ENCODE data around the gene NBPF11.
A peak's percentile ranks its signal among the peaks of the same experiment; 100 is the strongest.
"Not testable (repeated sequence)": the region's sequence is repeated elsewhere in the genome, so short reads cannot be mapped to it uniquely, and the experiment has no call there.

The NBPF11 gene

GRCh38 chr1:148151911-148152656 lies at the start of gene NBPF11:
Gene NBPF11 (minus strand): TSS chr1:148152281. CDS start chr1:148127003, 25,278 bp downstream.
- peak within 1 kb of the TSS; percentile 73 for H3K27ac ChIP-seq
- POLR2A ChIA-PET (ENCODE audit: low non-redundant PET); DNase-seq (ENCODE audit: low spot score): not testable (repeated sequence)
- CTCF ChIA-PET, result interaction anchor here (0.6 kb wide), 1 partner anchor 126 kb away, joined by 4 read pairs; no protein-coding TSS in a partner anchor

- POLR2A ChIA-PET (ENCODE audit: low non-redundant PET); H3K27ac ChIP-seq; CTCF ChIA-PET; DNase-seq (ENCODE audit: low spot score): not testable (repeated sequence)
These were observed 45.3 kb upstream of the NBPF11 start for GRCh38 chr1:148197396-148197795.

- DNase-seq (ENCODE audit: low spot score); CTCF ChIA-PET; POLR2A ChIA-PET (ENCODE audit: low non-redundant PET); H3K27ac ChIP-seq: not testable (repeated sequence)
These were observed 44.9 kb upstream of the NBPF11 start for GRCh38 chr1:148196949-148197348.

- CTCF ChIA-PET; DNase-seq (ENCODE audit: low spot score); POLR2A ChIA-PET (ENCODE audit: low non-redundant PET); H3K27ac ChIP-seq: not testable (repeated sequence)
These were observed 43.0 kb upstream of the NBPF11 start for GRCh38 chr1:148195115-148195514.

GRCh38 chr1:148188768-148189167 lies 36.7 kb upstream of the NBPF11 start:
- POLR2A ChIA-PET (ENCODE audit: low non-redundant PET); H3K27ac ChIP-seq; DNase-seq (ENCODE audit: low spot score); CTCF ChIA-PET: not testable (repeated sequence)

- CTCF ChIA-PET, result not testable (repeated sequence)
These were observed 26.6 kb upstream of the NBPF11 start for GRCh38 chr1:148178682-148179081.

GRCh38 chr1:148175414-148175813 lies 23.3 kb upstream of the NBPF11 start:
- H3K27ac ChIP-seq; CTCF ChIA-PET; POLR2A ChIA-PET (ENCODE audit: low non-redundant PET); DNase-seq (ENCODE audit: low spot score): not testable (repeated sequence)

More at GRCh38 chr1:148178682-148179081, 26.6 kb upstream of the NBPF11 start:
- H3K27ac ChIP-seq; POLR2A ChIA-PET (ENCODE audit: low non-redundant PET); DNase-seq (ENCODE audit: low spot score): not testable (repeated sequence)

- H3K27ac ChIP-seq; DNase-seq (ENCODE audit: low spot score); POLR2A ChIA-PET (ENCODE audit: low non-redundant PET); CTCF ChIA-PET: not testable (repeated sequence)
These were observed 19.9 kb upstream of the NBPF11 start for GRCh38 chr1:148171995-148172394.

- POLR2A ChIA-PET (ENCODE audit: low non-redundant PET), result no interaction called here
- TF ChIP-seq CTCF (conservative IDR thresholded peaks at IDR 0.05; ENCODE audit: low read depth), result no peak
- H3K27ac ChIP-seq, result no peak overlapping the region
- peak; percentile 47 for DNase-seq (ENCODE audit: low spot score)
- CTCF ChIA-PET, result no interaction called here
These were observed 14.7 kb upstream of the NBPF11 start for GRCh38 chr1:148166558-148167492.

- no peak for DNase-seq (ENCODE audit: low spot score)
- CTCF ChIA-PET, result no interaction called here
- POLR2A ChIA-PET (ENCODE audit: low non-redundant PET), result no interaction called here
- no peak overlapping the region for H3K27ac ChIP-seq
- no peak for TF ChIP-seq CTCF (conservative IDR thresholded peaks at IDR 0.05; ENCODE audit: low read depth)
These were observed 10.3 kb upstream of the NBPF11 start for GRCh38 chr1:148162363-148162762.
